Measurements from ENCODE around the gene BMP6.

GRCh38 chr6:7785243-7786035, 59.5 kb downstream of the BMP6 start:
- no peak for TF ChIP-seq POLR2A (IDR thresholded peaks at IDR 0.05)
- TF ChIP-seq CTCF (IDR thresholded peaks at IDR 0.05) = no peak
- TF ChIP-seq POLR2AphosphoS5 (IDR thresholded peaks at IDR 0.05) = peak; percentile 52
- TF ChIP-seq EP300 (IDR thresholded peaks at IDR 0.05) = no peak
